ENCODE results near the gene INF2. TPM values are rescaled to one million over a fixed set of nuclear protein-coding genes. Genes with fewer than 3 reads are reported as not detected.

The INF2 gene
- total RNA-seq, 1 donor from 2014 or later = 126 TPM

- no peak overlapping the region for H3K9ac ChIP-seq (ENCODE audit: low read length)
- H3K9me3 ChIP-seq (ENCODE audit: insufficient read depth, low read depth, low read length) = peaks cover 14% of the 10 kb centered on the region
- H3K4me1 Mint-ChIP-seq (ENCODE audit: low read depth, unreplicated experiment) = no peaks in the 10 kb centered on the region
- no peak overlapping the region for H3K27ac ChIP-seq (ENCODE audit: low read depth, low read length)
- H3K27me3 Mint-ChIP-seq (ENCODE audit: low read depth, unreplicated experiment) = peaks cover 10% of the 10 kb centered on the region
- H3K4me2 ChIP-seq (ENCODE audit: low read length) = no peak overlapping the region
- no peak for TF ChIP-seq EZH2 (IDR thresholded peaks at IDR 0.05; ENCODE audit: insufficient read depth, low read length)
- no peak for TF ChIP-seq CTCF (IDR thresholded peaks at IDR 0.05; ENCODE audit: insufficient read depth, low read depth, low read length)
- no peak overlapping the region for H2AFZ ChIP-seq (ENCODE audit: low read depth, low read length)
- no peak overlapping the region for H3K4me3 Mint-ChIP-seq (ENCODE audit: unreplicated experiment)
- H4K20me1 ChIP-seq (ENCODE audit: insufficient read depth, low read length) = no peaks in the 10 kb centered on the region
- peaks cover 8% of the 10 kb centered on the region for H3K36me3 Mint-ChIP-seq (ENCODE audit: low read depth, unreplicated experiment)
- no peaks in the 10 kb centered on the region for H3K79me2 ChIP-seq (ENCODE audit: insufficient read depth, low read length)
- peaks cover 3% of the 10 kb centered on the region for H3K27me3 ChIP-seq (ENCODE audit: insufficient read depth, low read length)
- DNase-seq (ENCODE audit: low read depth) (no peak), FAIRE-seq (no peak)
- no peak overlapping the region for H3K4me3 ChIP-seq (ENCODE audit: insufficient read depth, low read depth, low read length)
- H3K4me1 ChIP-seq (ENCODE audit: insufficient read depth, low read length) = no peaks in the 10 kb centered on the region
- no peak overlapping the region for H3K27ac Mint-ChIP-seq (ENCODE audit: unreplicated experiment)
- H3K36me3 ChIP-seq (ENCODE audit: insufficient read depth, low read length) = no peaks in the 10 kb centered on the region
- H3K9me3 Mint-ChIP-seq (ENCODE audit: unreplicated experiment) = peaks cover 21% of the 10 kb centered on the region
Measured at GRCh38 chr14:104656014-104656714, 33.3 kb upstream of the INF2 start.

GRCh38 chr14:104657101-104657524, 32.3 kb upstream of the INF2 start:
- TF ChIP-seq CTCF (IDR thresholded peaks at IDR 0.05; ENCODE audit: insufficient read depth, low read depth, low read length) = no peak
- TF ChIP-seq EZH2 (IDR thresholded peaks at IDR 0.05; ENCODE audit: insufficient read depth, low read length) = no peak
- H3K4me2 ChIP-seq (ENCODE audit: low read length) = no peak overlapping the region
- H3K27me3 ChIP-seq (ENCODE audit: insufficient read depth, low read length) = peaks cover 3% of the 10 kb centered on the region
- Mint-ChIP-seq H3K4me1 (ENCODE audit: low read depth, unreplicated experiment) (no peaks in the 10 kb centered on the region), H3K9me3 (ENCODE audit: unreplicated experiment) (peaks cover 25% of the 10 kb centered on the region), H3K36me3 (ENCODE audit: low read depth, unreplicated experiment) (peaks cover 10% of the 10 kb centered on the region), H3K27ac (ENCODE audit: unreplicated experiment) (no peak overlapping the region), H3K4me3 (ENCODE audit: unreplicated experiment) (no peak overlapping the region), H3K27me3 (ENCODE audit: low read depth, unreplicated experiment) (peaks cover 10% of the 10 kb centered on the region)
- no peak overlapping the region for H3K4me3 ChIP-seq (ENCODE audit: insufficient read depth, low read depth, low read length)
- H2AFZ ChIP-seq (ENCODE audit: low read depth, low read length) = no peak overlapping the region
- H3K9me3 ChIP-seq (ENCODE audit: insufficient read depth, low read depth, low read length) = peaks cover 14% of the 10 kb centered on the region
- FAIRE-seq = no peak
- no peaks in the 10 kb centered on the region for H4K20me1 ChIP-seq (ENCODE audit: insufficient read depth, low read length)
- no peaks in the 10 kb centered on the region for H3K79me2 ChIP-seq (ENCODE audit: insufficient read depth, low read length)
- DNase-seq (ENCODE audit: low read depth) = no peak
- H3K36me3 ChIP-seq (ENCODE audit: insufficient read depth, low read length) = no peaks in the 10 kb centered on the region
- no peaks in the 10 kb centered on the region for H3K4me1 ChIP-seq (ENCODE audit: insufficient read depth, low read length)
- no peak overlapping the region for H3K27ac ChIP-seq (ENCODE audit: low read depth, low read length)
- no peak overlapping the region for H3K9ac ChIP-seq (ENCODE audit: low read length)
